GM21529 (cell line): ENCODE data around the gene UBE2D1.
"Not testable (repeated sequence)": the region's sequence is repeated elsewhere in the genome, so short reads cannot be mapped to it uniquely, and the experiment has no call there.

Source experiments
- ATAC-seq: cut with Tn5 transposase; IDR thresholded peaks from one replicate; pipeline ENCODE4 v1.9.1; 2021; ENCODE audit not compliant: unreplicated experiment

UBE2D1 gene

GRCh38 chr10:58373442-58373827 lies 38.6 kb downstream of the UBE2D1 start:
- ATAC-seq: no peak

DNA sequence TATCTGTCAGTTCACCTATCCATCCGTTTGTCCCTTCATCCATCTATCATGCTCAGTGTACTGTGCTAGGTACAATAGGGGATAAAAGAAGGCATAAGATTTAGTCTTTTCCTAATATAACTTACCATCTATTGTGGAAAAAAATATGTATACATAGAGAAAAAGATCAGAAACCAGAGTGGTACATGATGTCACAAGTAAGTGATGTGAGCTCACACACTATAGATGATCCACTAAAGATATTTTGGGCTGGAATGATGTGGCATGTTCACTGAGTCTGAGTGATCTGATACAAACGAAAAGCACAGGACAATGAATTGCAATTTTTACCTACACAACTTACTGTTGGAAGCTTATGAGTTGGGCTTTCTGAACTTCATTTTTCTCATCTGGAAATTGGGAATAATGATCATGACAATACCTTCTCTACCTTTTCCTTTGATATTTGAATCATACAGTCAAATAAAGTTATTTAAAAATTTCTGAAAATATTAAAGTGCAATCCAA lies 47.7 kb downstream of the UBE2D1 start:
- ATAC-seq: no peak

DNA sequence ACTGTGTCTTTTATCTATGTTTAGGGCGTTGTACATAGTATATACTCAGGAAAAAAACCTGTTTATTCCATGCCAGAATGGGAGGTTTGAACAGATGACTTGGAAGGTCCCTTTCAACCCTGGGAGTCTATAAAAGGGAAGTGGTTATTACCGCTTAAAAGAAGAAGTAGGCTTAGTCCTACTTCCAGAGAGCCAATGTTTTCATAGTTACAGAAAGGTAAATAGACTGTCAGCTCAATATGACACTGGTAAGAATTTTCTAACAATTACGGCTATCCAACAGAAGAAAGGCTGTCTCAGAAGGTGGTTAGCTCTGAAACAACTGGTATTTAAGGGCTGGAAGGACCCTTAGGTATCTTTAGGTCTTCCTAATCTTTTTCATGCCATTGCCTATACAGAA lies 49.3 kb downstream of the UBE2D1 start:
- ATAC-seq: peak; percentile 72

DNA sequence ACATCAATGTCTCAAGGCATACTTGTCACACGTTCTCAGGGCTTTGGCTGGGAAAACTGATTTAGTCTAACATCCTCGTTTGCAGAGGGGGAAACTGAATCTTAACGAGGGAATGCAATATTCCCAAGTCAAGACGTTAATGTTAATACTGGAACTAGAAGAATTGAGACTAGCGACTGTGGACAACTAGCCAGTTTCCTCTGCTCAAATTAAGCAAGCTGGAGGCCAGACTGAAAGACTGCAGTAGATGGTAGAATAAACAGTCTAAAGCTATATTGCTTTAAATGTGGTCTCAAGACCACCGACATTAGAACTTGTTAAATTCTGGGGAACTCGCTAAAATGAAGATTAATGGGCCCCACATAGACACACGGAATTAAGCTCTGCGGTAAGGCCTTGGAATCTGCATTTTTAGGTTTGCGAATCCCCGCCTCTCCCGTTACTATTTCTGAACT lies 49.8 kb downstream of the UBE2D1 start:
- ATAC-seq: peak; percentile 0

DNA sequence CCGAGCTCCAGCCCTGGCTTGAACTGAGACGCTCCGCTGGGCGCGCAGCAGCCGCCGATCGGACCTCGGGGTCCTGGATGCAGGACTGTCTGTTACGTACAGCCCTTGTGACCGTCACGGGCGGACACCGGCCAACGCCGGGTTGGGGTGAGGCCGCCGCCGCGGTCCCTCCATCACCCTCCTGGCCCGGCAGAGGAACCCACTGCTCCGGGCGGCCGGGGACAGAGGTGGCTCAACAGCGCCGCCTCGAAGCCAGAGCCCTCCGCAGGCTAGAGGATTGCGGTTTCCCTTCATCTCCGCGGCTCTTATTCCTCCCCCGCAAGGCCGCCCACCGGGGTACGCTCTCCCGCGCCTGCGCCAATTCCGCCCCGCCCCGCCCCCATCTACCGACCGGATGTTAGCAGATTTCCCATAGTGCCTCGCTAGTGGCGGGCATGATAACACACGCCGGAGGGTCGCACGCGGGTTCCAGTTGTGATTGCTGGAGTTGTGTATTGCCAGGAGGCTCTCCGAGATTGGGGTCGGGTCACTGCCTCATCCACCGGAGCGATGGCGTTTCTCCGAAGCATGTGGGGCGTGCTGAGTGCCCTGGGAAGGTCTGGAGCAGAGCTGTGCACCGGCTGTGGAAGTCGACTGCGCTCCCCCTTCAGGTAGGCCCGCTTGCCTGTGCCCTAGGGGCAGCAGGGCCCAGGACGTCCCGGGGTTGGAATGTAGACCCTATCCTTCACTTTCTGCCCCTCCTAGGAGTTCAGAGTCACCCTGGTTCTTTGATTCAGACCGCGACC lies 50.4 kb downstream of the UBE2D1 start, which contains the start of gene TFAM:
TFAM (plus strand) TSS at position 412 of the 785 bp plus-strand sequence; CDS start at position 550, 138 bp downstream.
- peak; percentile 82 for ATAC-seq

DNA sequence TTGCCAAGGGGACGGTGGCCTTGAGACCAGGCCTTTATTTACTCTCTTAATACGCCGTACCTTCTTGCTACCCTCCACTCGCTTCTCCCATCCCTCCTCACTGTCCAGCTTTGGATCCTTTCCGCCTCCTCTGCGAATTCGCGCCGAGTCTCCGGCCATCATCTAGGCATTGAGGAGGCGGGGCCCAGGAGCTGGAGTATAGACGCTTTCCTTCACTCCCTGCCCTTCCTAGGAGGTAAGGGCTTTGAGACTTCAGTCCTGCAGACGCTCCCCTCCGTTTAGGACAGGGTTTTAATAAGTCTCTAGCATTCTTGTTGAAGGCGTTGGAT lies 50.9 kb downstream of the UBE2D1 start:
- peak; percentile 8 for ATAC-seq

DNA sequence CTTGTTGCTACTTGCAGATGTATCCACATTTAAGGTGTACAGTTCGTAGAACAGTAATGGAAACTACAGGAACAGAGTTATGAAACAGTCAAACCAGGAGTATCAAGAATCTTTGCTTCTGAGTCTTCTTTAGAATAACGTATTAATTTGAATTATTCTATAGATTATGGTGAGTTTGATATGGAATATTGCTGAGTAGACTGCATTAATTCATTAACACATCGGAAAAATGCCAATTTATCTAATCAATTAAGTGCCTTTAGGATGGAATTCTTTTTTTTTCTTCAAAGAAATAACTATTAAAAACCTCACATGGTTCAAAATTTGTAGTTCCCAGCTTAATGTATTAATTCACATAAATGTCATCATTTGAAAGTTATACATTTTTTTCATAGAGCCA lies 54.2 kb downstream of the UBE2D1 start:
- ATAC-seq: no peak

- ATAC-seq: no peak
Measured at GRCh38 chr10:58393317-58393716, 58.5 kb downstream of the UBE2D1 start.

GRCh38 chr10:58394471-58394870 lies 59.7 kb downstream of the UBE2D1 start:
- no peak for ATAC-seq

GRCh38 chr10:58396057-58396456 lies 61.3 kb downstream of the UBE2D1 start:
- no peak for ATAC-seq

- no peak for ATAC-seq
Measured at GRCh38 chr10:58397830-58398229, 63.0 kb downstream of the UBE2D1 start.

DNA sequence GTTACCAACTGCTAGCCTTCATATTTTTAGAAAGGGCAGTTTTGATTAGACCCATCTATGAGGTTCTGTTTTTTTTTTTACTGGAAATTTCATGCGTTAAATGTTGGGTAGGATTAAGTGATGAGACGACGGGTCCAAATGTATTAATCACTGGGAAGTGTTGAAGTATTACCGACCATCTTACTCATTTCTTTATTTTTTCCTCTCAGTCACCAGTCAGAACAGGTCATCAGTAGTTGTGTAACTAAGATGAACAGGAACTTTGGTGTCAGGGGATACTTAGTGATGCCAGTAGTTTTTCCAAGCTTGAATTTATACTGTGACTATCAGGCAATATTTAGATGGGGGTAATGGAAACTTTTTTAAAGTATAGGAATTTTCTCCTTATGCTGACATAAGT lies 64.6 kb downstream of the UBE2D1 start:
- no peak for ATAC-seq

- no peak for ATAC-seq
Measured at GRCh38 chr10:58400609-58401008, 65.8 kb downstream of the UBE2D1 start.

DNA sequence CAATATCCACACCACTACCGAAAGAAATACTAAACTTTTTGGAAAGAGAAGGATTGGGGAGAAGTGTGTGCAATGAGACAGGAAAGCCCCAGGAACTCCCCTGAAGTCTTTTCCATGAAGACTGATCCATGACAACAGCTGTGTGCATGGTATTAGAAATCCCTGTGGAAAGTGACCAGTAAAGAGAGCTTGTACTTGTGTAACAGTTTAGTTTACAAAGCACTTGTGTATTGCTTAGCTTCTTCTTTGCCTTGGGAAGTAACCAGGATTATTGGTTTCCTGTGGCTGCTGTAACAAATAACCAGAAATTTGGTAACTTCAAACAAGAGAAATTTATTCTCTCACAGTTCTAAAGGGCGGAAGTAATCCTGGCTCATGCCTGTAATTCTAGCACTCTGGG lies 69.2 kb downstream of the UBE2D1 start:
- ATAC-seq: no peak

- ATAC-seq: no peak
Measured at GRCh38 chr10:58409956-58410610, 75.3 kb downstream of the UBE2D1 start.

- ATAC-seq: no peak
Measured at GRCh38 chr10:58412502-58412961, 77.7 kb downstream of the UBE2D1 start.

DNA sequence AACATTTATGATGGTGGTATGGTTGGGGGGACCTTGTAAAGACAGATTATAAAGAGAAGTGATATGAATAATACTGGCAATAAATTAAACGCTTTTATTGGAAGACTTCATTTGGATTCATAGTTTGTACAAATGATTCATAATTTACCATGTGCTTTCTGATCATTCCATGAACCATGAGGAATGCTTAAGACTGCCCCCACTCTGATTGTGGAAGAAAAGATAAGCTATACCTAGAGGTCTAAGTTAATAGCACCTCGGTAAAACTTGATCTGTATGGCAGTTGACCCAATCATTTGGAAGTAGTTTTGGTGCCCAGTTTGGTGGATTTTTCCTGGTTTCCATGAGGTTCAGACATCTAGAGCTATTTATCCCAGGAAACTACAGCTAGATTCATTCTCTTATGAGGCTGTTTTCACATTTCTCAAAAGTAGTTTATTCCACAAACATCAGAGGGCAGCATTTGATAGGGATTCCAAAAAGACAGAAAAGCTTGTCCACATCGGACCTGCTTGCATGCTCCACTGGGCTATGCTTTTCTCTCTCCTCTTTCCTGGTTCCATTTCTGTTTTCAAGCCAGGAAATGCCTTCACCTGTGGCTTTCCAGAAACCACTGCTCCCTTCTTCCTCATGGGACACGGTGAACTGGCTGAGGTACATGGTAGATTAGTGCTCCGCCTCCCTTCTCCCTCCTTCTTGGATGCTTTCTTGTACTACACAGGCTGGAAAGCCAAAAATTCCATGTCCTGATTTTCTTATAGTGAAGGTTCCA lies 79.7 kb downstream of the UBE2D1 start:
- ATAC-seq: no peak

DNA sequence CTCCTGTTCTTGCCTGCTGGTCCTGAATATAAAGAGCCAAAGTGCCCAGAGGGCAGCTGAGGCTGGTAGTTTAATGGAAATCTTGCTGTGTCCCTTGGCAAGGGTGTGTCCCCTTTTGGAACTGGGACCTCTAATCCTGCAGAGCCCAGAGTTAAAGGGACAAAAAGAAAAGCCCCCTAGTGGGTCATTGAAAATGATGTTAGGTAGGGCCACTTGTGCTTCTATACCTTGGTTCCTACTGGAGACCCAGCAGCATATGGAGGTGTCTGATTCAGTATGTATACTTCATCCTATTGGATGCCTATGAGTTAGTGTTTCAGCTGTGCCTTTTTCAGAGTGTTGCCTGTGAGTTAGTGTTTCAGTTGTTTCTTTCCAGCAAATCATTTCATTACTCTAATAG lies 81.0 kb downstream of the UBE2D1 start:
- no peak for ATAC-seq

GRCh38 chr10:58417902-58418301 lies 83.1 kb downstream of the UBE2D1 start:
- ATAC-seq: not testable (repeated sequence)
